ENCODE data around the gene ZDHHC3.
"Not testable (repeated sequence)": the region's sequence is repeated elsewhere in the genome, so short reads cannot be mapped to it uniquely, and the experiment has no call there.

Gene ZDHHC3

GRCh38 chr3:44963571-44964325, 12.2 kb downstream of the ZDHHC3 start:
- DNase-seq: no peak

GRCh38 chr3:44962621-44963393, 13.2 kb downstream of the ZDHHC3 start:
- no peak for DNase-seq

- DNase-seq: no peak
These were observed 14.1 kb downstream of the ZDHHC3 start for GRCh38 chr3:44961888-44962287.

- no peak for DNase-seq
These were observed 15.5 kb downstream of the ZDHHC3 start for GRCh38 chr3:44960387-44961026.

GRCh38 chr3:44958386-44958785, 17.6 kb downstream of the ZDHHC3 start:
- DNase-seq: no peak

- DNase-seq: no peak
These were observed 18.0 kb downstream of the ZDHHC3 start for GRCh38 chr3:44957986-44958385.

- no peak for DNase-seq
These were observed 20.1 kb downstream of the ZDHHC3 start for GRCh38 chr3:44955917-44956316.

GRCh38 chr3:44954962-44955361, 21.0 kb downstream of the ZDHHC3 start:
- no peak for DNase-seq

GRCh38 chr3:44954304-44954703, 21.7 kb downstream of the ZDHHC3 start:
- no peak for DNase-seq

GRCh38 chr3:44952689-44953088, 23.3 kb downstream of the ZDHHC3 start:
- DNase-seq: no peak

- no peak for DNase-seq
These were observed 25.7 kb downstream of the ZDHHC3 start for GRCh38 chr3:44950275-44950734.

GRCh38 chr3:44949770-44950169, 26.2 kb downstream of the ZDHHC3 start:
- DNase-seq: not testable (repeated sequence)

GRCh38 chr3:44948239-44948638, 27.7 kb downstream of the ZDHHC3 start:
- DNase-seq: no peak

- DNase-seq: no peak
These were observed 33.6 kb downstream of the ZDHHC3 start for GRCh38 chr3:44942202-44942921.

- DNase-seq: no peak
These were observed 36.4 kb downstream of the ZDHHC3 start for GRCh38 chr3:44939581-44940036.

- DNase-seq: no peak
These were observed 42.7 kb downstream of the ZDHHC3 start for GRCh38 chr3:44932986-44933944.

GRCh38 chr3:44932271-44932670, 43.7 kb downstream of the ZDHHC3 start:
- no peak for DNase-seq

- no peak for DNase-seq
These were observed 44.2 kb downstream of the ZDHHC3 start for GRCh38 chr3:44931791-44932190.

- no peak for DNase-seq
These were observed 45.1 kb downstream of the ZDHHC3 start for GRCh38 chr3:44930911-44931310.

- DNase-seq: no peak
These were observed 46.2 kb downstream of the ZDHHC3 start for GRCh38 chr3:44929782-44930181.

GRCh38 chr3:44927371-44927770, 48.6 kb downstream of the ZDHHC3 start:
- no peak for DNase-seq

- DNase-seq: no peak
These were observed 49.1 kb downstream of the ZDHHC3 start for GRCh38 chr3:44926921-44927320.

All from activated naive CD4-positive, alpha-beta T cell treated with Interleukin-2 at 50 U/mL for 16 hours (primary cell).